Measurements from ENCODE around the gene KCNIP4.

KCNIP4 gene

GRCh38 chr4:21655031-21655430 is 293.5 kb downstream of the KCNIP4 start:
- no peaks in the 10 kb centered on the region for H3K4me1 ChIP-seq (ENCODE audit: control insufficient read depth, insufficient read depth, low read length)
- peaks cover 0 to 3% of the 10 kb centered on the region in 2 donors for H3K9me3 ChIP-seq (ENCODE audit: control insufficient read depth in 2 of 2, low read length in 2 of 2)

GRCh38 chr4:21652508-21653231 is 295.9 kb downstream of the KCNIP4 start:
- H3K27me3 ChIP-seq (ENCODE audit: control insufficient read depth in 1 of 2, insufficient read depth in 2 of 2, low read length in 2 of 2) = no peaks in the 10 kb centered on the region
- H3K36me3 ChIP-seq (ENCODE audit: control insufficient read depth in 2 of 2, insufficient read depth in 2 of 2, low read length in 2 of 2) = no peaks in the 10 kb centered on the region
- H3K4me3 ChIP-seq (ENCODE audit: low read length in 2 of 2) = no peak overlapping the region
- H3K9ac ChIP-seq (ENCODE audit: low read length in 2 of 2) = no peak overlapping the region
- no peaks in the 10 kb centered on the region for H3K4me1 ChIP-seq (ENCODE audit: control insufficient read depth, insufficient read depth, low read length)
- peaks cover 0 to 3% of the 10 kb centered on the region in 2 donors for H3K9me3 ChIP-seq (ENCODE audit: control insufficient read depth in 2 of 2, low read length in 2 of 2)
- no peak overlapping the region for H3K27ac ChIP-seq (ENCODE audit: low read length)

More at GRCh38 chr4:21655031-21655430, 293.5 kb downstream of the KCNIP4 start:
- H3K27me3 ChIP-seq (ENCODE audit: control insufficient read depth in 1 of 2, insufficient read depth in 2 of 2, low read length in 2 of 2) = no peaks in the 10 kb centered on the region
- H3K36me3 ChIP-seq (ENCODE audit: control insufficient read depth in 2 of 2, insufficient read depth in 2 of 2, low read length in 2 of 2) = no peaks in the 10 kb centered on the region
- H3K27ac ChIP-seq (ENCODE audit: low read length) = no peak overlapping the region
- no peak overlapping the region for H3K4me3 ChIP-seq (ENCODE audit: low read length in 2 of 2)
- H3K9ac ChIP-seq (ENCODE audit: low read length in 2 of 2) = no peak overlapping the region

- Histone ChIP-seq H3K9ac (ENCODE audit: low read length in 2 of 2) (no peak overlapping the region), H3K36me3 (ENCODE audit: control insufficient read depth in 2 of 2, insufficient read depth in 2 of 2, low read length in 2 of 2) (no peaks in the 10 kb centered on the region), H3K27me3 (ENCODE audit: control insufficient read depth in 1 of 2, insufficient read depth in 2 of 2, low read length in 2 of 2) (no peaks in the 10 kb centered on the region), H3K9me3 (ENCODE audit: control insufficient read depth in 2 of 2, low read length in 2 of 2) (no peaks in the 10 kb centered on the region), H3K4me1 (ENCODE audit: control insufficient read depth, insufficient read depth, low read length) (no peaks in the 10 kb centered on the region), H3K4me3 (ENCODE audit: low read length in 2 of 2) (no peak overlapping the region), H3K27ac (ENCODE audit: low read length) (no peak overlapping the region)
Measured at GRCh38 chr4:21649391-21650090, 299.0 kb downstream of the KCNIP4 start.

- Histone ChIP-seq H3K9me3 (ENCODE audit: control insufficient read depth in 2 of 2, low read length in 2 of 2) (no peaks in the 10 kb centered on the region), H3K4me3 (ENCODE audit: low read length in 2 of 2) (no peak overlapping the region)
Measured at GRCh38 chr4:21645776-21646175, 302.8 kb downstream of the KCNIP4 start.

GRCh38 chr4:21641696-21642095 is 306.9 kb downstream of the KCNIP4 start:
- H3K9ac ChIP-seq (ENCODE audit: low read length in 2 of 2) = no peak overlapping the region
- H3K4me1 ChIP-seq (ENCODE audit: control insufficient read depth, insufficient read depth, low read length) = no peaks in the 10 kb centered on the region
- no peaks in the 10 kb centered on the region for H3K9me3 ChIP-seq (ENCODE audit: control insufficient read depth in 2 of 2, low read length in 2 of 2)
- no peaks in the 10 kb centered on the region for H3K27me3 ChIP-seq (ENCODE audit: control insufficient read depth in 1 of 2, insufficient read depth in 2 of 2, low read length in 2 of 2)
- no peaks in the 10 kb centered on the region for H3K36me3 ChIP-seq (ENCODE audit: control insufficient read depth in 2 of 2, insufficient read depth in 2 of 2, low read length in 2 of 2)
- no peak overlapping the region for H3K4me3 ChIP-seq (ENCODE audit: low read length in 2 of 2)
- no peak overlapping the region for H3K27ac ChIP-seq (ENCODE audit: low read length)

More at GRCh38 chr4:21645776-21646175, 302.8 kb downstream of the KCNIP4 start:
- no peaks in the 10 kb centered on the region for H3K4me1 ChIP-seq (ENCODE audit: control insufficient read depth, insufficient read depth, low read length)
- no peaks in the 10 kb centered on the region for H3K27me3 ChIP-seq (ENCODE audit: control insufficient read depth in 1 of 2, insufficient read depth in 2 of 2, low read length in 2 of 2)
- no peak overlapping the region for H3K27ac ChIP-seq (ENCODE audit: low read length)
- H3K36me3 ChIP-seq (ENCODE audit: control insufficient read depth in 2 of 2, insufficient read depth in 2 of 2, low read length in 2 of 2) = no peaks in the 10 kb centered on the region
- no peak overlapping the region for H3K9ac ChIP-seq (ENCODE audit: low read length in 2 of 2)

GRCh38 chr4:21638171-21638725 is 310.3 kb downstream of the KCNIP4 start:
- Histone ChIP-seq H3K27me3 (ENCODE audit: control insufficient read depth in 1 of 2, insufficient read depth in 2 of 2, low read length in 2 of 2) (no peaks in the 10 kb centered on the region), H3K27ac (ENCODE audit: low read length) (no peak overlapping the region), H3K9ac (ENCODE audit: low read length in 2 of 2) (no peak overlapping the region), H3K4me1 (ENCODE audit: control insufficient read depth, insufficient read depth, low read length) (no peaks in the 10 kb centered on the region), H3K4me3 (ENCODE audit: low read length in 2 of 2) (no peak overlapping the region), H3K36me3 (ENCODE audit: control insufficient read depth in 2 of 2, insufficient read depth in 2 of 2, low read length in 2 of 2) (no peaks in the 10 kb centered on the region), H3K9me3 (ENCODE audit: control insufficient read depth in 2 of 2, low read length in 2 of 2) (no peaks in the 10 kb centered on the region)

- H3K27me3 ChIP-seq (ENCODE audit: control insufficient read depth in 1 of 2, insufficient read depth in 2 of 2, low read length in 2 of 2) = no peaks in the 10 kb centered on the region
- no peaks in the 10 kb centered on the region for H3K9me3 ChIP-seq (ENCODE audit: control insufficient read depth in 2 of 2, low read length in 2 of 2)
- no peaks in the 10 kb centered on the region for H3K36me3 ChIP-seq (ENCODE audit: control insufficient read depth in 2 of 2, insufficient read depth in 2 of 2, low read length in 2 of 2)
Measured at GRCh38 chr4:21628916-21629610, 319.5 kb downstream of the KCNIP4 start.

GRCh38 chr4:21628116-21628670 is 320.4 kb downstream of the KCNIP4 start:
- H3K4me1 ChIP-seq (ENCODE audit: control insufficient read depth, insufficient read depth, low read length) = no peaks in the 10 kb centered on the region
- no peak overlapping the region for H3K27ac ChIP-seq (ENCODE audit: low read length)
- no peak overlapping the region for H3K9ac ChIP-seq (ENCODE audit: low read length in 2 of 2)
- no peaks in the 10 kb centered on the region for H3K9me3 ChIP-seq (ENCODE audit: control insufficient read depth in 2 of 2, low read length in 2 of 2)
- H3K36me3 ChIP-seq (ENCODE audit: control insufficient read depth in 2 of 2, insufficient read depth in 2 of 2, low read length in 2 of 2) = no peaks in the 10 kb centered on the region
- no peaks in the 10 kb centered on the region for H3K27me3 ChIP-seq (ENCODE audit: control insufficient read depth in 1 of 2, insufficient read depth in 2 of 2, low read length in 2 of 2)
- H3K4me3 ChIP-seq (ENCODE audit: low read length in 2 of 2) = no peak overlapping the region

More at GRCh38 chr4:21628916-21629610, 319.5 kb downstream of the KCNIP4 start:
- Histone ChIP-seq H3K9ac (ENCODE audit: low read length in 2 of 2) (no peak overlapping the region), H3K4me1 (ENCODE audit: control insufficient read depth, insufficient read depth, low read length) (no peaks in the 10 kb centered on the region), H3K27ac (ENCODE audit: low read length) (no peak overlapping the region), H3K4me3 (ENCODE audit: low read length in 2 of 2) (no peak overlapping the region)

- Histone ChIP-seq H3K4me3 (ENCODE audit: low read length in 2 of 2) (no peak overlapping the region), H3K9me3 (ENCODE audit: control insufficient read depth in 2 of 2, low read length in 2 of 2) (no peaks in the 10 kb centered on the region), H3K9ac (ENCODE audit: low read length in 2 of 2) (no peak overlapping the region), H3K4me1 (ENCODE audit: control insufficient read depth, insufficient read depth, low read length) (no peaks in the 10 kb centered on the region), H3K36me3 (ENCODE audit: control insufficient read depth in 2 of 2, insufficient read depth in 2 of 2, low read length in 2 of 2) (no peaks in the 10 kb centered on the region), H3K27me3 (ENCODE audit: control insufficient read depth in 1 of 2, insufficient read depth in 2 of 2, low read length in 2 of 2) (no peaks in the 10 kb centered on the region), H3K27ac (ENCODE audit: low read length) (no peak overlapping the region)
Measured at GRCh38 chr4:21625447-21625846, 323.1 kb downstream of the KCNIP4 start.

GRCh38 chr4:21605006-21605405 is 343.6 kb downstream of the KCNIP4 start:
- Histone ChIP-seq H3K27ac (ENCODE audit: low read length) (no peak overlapping the region), H3K27me3 (ENCODE audit: control insufficient read depth in 1 of 2, insufficient read depth in 2 of 2, low read length in 2 of 2) (no peaks in the 10 kb centered on the region), H3K36me3 (ENCODE audit: control insufficient read depth in 2 of 2, insufficient read depth in 2 of 2, low read length in 2 of 2) (no peaks in the 10 kb centered on the region), H3K9ac (ENCODE audit: low read length in 2 of 2) (no peak overlapping the region), H3K9me3 (ENCODE audit: control insufficient read depth in 2 of 2, low read length in 2 of 2) (no peaks in the 10 kb centered on the region), H3K4me1 (ENCODE audit: control insufficient read depth, insufficient read depth, low read length) (no peaks in the 10 kb centered on the region), H3K4me3 (ENCODE audit: low read length in 2 of 2) (no peak overlapping the region)
